ENCODE measurements around the gene CTPS1.

DNA sequence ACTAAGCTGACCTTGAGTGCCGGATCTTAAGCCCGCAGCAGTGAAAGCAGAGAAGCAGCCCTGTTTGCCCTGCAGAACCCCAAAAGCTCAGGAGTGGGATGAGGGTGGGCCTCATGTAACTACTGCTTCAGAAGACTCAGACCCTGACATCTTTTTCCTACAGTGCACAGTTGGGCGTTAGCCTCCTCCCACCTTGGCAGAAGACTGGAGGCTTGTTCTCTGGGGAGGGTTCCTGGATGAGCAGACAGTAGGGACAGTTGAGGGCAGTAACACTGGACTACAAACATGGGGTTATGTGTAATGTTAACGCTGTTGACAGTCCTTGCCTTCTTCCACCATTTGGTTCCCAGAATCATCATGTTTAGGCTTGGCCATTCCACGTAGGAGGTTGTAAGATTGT lies 9.6 kb downstream of the CTPS1 start:
- TF ChIP-seq POLR2AphosphoS5 (IDR thresholded peaks at IDR 0.05): no peak
- no peak for TF ChIP-seq POLR2A (IDR thresholded peaks at IDR 0.05)
- TF ChIP-seq, protein P1, sequence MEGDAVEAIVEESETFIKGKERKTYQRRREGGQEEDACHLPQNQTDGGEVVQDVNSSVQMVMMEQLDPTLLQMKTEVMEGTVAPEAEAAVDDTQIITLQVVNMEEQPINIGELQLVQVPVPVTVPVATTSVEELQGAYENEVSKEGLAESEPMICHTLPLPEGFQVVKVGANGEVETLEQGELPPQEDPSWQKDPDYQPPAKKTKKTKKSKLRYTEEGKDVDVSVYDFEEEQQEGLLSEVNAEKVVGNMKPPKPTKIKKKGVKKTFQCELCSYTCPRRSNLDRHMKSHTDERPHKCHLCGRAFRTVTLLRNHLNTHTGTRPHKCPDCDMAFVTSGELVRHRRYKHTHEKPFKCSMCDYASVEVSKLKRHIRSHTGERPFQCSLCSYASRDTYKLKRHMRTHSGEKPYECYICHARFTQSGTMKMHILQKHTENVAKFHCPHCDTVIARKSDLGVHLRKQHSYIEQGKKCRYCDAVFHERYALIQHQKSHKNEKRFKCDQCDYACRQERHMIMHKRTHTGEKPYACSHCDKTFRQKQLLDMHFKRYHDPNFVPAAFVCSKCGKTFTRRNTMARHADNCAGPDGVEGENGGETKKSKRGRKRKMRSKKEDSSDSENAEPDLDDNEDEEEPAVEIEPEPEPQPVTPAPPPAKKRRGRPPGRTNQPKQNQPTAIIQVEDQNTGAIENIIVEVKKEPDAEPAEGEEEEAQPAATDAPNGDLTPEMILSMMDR (IDR thresholded peaks at IDR 0.05): no peak
- TF ChIP-seq EP300 (IDR thresholded peaks at IDR 0.05): no peak
